Uterus (tissue), 4 donors: Measurements from ENCODE around the gene ASCL5. TPM values are rescaled to one million over a fixed set of nuclear protein-coding genes. Genes with fewer than 3 reads are reported as not detected.
"Not testable (repeated sequence)": the region's sequence is repeated elsewhere in the genome, so short reads cannot be mapped to it uniquely, and the experiment has no call there.

Source experiments
- DNase-seq, 2 donors: peaks; one replicate each; pipeline ENCODE4 v3.0.0-alpha.2; 2019 to 2020
- H3K27ac ChIP-seq, 2 donors: fragments of 200-600 bp; sonication (generic); 1 replicate in 1 of 2; 2 replicates in 1 of 2; pipeline ENCODE4 v1.5.1; 2016 to 2018
- H3K27me3 ChIP-seq, 2 donors: fragments of 200-600 bp; sonication (generic); one replicate each; pipeline ENCODE4 v1.5.1; 2018 to 2019; ENCODE audit warnings: control low read depth in 1 of 2
- H3K36me3 ChIP-seq, 2 donors: fragments of 200-600 bp; sonication (generic); one replicate each; pipeline ENCODE4 v1.5.1; 2019; ENCODE audit warnings: control low read depth in 1 of 2
- H3K4me1 ChIP-seq, 2 donors: fragments of 200-600 bp; sonication (generic); one replicate each; pipeline ENCODE4 v1.5.1; 2018 to 2019; ENCODE audit warnings: control low read depth in 1 of 2
- H3K4me3 ChIP-seq, 2 donors: fragments of 200-600 bp; sonication (generic); 1 replicate in 1 of 2; 2 replicates in 1 of 2; pipeline ENCODE4 v1.5.1; 2018 to 2019; ENCODE audit warnings: mild to moderate bottlenecking in 1 of 2
- H3K9me3 ChIP-seq, 2 donors: fragments of 200-600 bp; sonication (generic); one replicate each; pipeline ENCODE4 v1.5.1; 2019; ENCODE audit warnings: control low read depth in 1 of 2
- CTCF ChIP-seq, 4 experiments: fragments of 200-600 bp in 2 of 4; fragments of 450-650 bp in 2 of 4; sonication (generic) in 2 of 4; IDR thresholded peaks; one replicate each; pipeline ENCODE4 v1.5.1; 2016 to 2019; ENCODE audit warnings: antibody characterized with exemption in 4 of 4, mild to moderate bottlenecking in 2 of 4, moderate library complexity in 1 of 4
- POLR2A ChIP-seq, 2 donors: fragments of 450-650 bp; IDR thresholded peaks; one replicate each; pipeline ENCODE4 v1.6.1; 2016; ENCODE audit warnings: antibody characterized with exemption in 2 of 2, mild to moderate bottlenecking in 1 of 2, moderate library complexity in 1 of 2
- intact Hi-C: fragments of 100-400 bp; cut with DNase I; formaldehyde crosslinking; loops from one replicate; pipeline ENCODE4 v1.15.1; 2023; ENCODE audit warnings: low total_unique reads
- total RNA-seq, 4 donors: library from RNA; depleted of rRNA in 3 of 4; stranded (reverse); fragments of >200 nt in 3 of 4; gene quantifications; one replicate each; pipeline versions ENCODE4 v1.1.0 to v1.2.4, GENCODE V29; 2014 to 2023
- donor health status: DM: yes; HTN: yes; CAD: no.

The ASCL5 gene
- total RNA-seq, 4 donors from 2014 or later: not detected

DNA sequence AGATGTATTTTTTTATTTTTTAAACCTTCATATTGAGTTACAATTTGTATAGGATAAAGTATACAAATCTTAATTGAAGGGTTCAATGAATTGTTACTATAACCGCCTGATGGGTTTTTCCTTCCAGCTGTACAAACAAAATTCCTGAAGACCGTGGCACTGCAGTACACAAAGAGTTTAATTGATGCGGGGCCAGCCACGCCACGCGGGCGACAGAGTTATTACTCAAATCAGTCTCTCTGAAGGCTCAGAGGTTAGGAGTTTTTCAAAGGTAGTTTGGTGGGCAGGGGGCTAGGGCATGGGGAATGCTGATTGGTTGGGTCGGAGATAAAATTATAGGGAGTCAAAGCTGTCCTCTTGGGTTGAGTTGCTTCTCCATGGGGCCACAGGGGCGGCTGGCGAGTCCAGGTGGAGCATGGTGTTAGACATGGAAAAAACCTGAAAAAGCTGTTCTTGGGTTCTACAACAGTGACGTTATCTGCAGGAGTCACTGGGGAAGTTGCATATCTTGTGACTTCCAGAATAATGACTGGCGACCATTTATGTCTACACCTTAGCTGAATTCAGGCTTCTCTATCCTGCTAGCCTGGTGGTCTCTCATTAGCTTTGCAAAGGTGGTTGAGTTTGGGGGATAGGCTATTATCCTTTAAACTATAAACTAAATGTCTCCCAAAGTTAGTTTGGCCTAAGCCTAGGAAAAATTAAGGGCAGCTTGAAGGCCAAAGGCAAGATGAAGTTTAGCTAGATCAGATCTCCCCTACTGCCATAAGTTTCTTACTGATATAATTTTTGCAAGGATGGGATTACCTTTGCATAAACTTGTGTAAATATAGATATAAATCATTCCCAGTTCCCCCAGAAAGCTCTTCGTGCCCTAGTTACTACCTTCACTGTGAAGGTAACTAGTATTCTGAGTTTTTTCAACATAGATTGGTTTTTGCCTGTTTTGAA lies 40.3 kb upstream of the ASCL5 start:
- H3K4me1 ChIP-seq: no peaks in the 10 kb centered on the region
- no peak for DNase-seq
- no peaks in the 10 kb centered on the region for H3K27me3 ChIP-seq
- no peaks in the 10 kb centered on the region for H3K36me3 ChIP-seq
- TF ChIP-seq CTCF (IDR thresholded peaks at IDR 0.05) (no peak), POLR2A (IDR thresholded peaks at IDR 0.05) (no peak)
- intact Hi-C loops: no loop called here
- H3K27ac ChIP-seq: no peak overlapping the region
- H3K4me3 ChIP-seq: no peak overlapping the region
- no peaks in the 10 kb centered on the region for H3K9me3 ChIP-seq

DNA sequence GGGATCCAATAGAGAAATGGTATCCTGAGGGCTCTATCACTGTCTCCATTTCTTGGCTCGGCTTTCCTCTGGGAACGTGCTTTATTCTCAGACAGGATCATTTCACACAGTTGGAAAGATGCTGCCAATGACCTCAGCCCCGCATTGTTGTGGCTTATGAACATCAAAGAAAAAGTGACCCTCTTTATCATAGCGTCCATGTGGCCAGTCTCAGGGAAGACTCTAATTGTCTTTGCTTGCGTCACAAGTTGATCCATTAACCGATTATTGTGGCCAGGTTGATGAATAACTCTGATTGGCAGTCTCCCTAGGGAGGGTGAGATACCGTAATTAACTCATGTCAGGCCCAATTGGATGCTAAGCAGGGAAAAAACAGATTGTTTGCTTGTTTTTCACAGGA lies 37.7 kb upstream of the ASCL5 start:
- intact Hi-C loops: no loop called here
- Histone ChIP-seq H3K27ac (no peak overlapping the region), H3K9me3 (no peaks in the 10 kb centered on the region), H3K27me3 (no peaks in the 10 kb centered on the region), H3K4me3 (no peak overlapping the region), H3K36me3 (no peaks in the 10 kb centered on the region), H3K4me1 (no peaks in the 10 kb centered on the region)
- DNase-seq: no peak
- TF ChIP-seq POLR2A (IDR thresholded peaks at IDR 0.05): no peak
- TF ChIP-seq CTCF (IDR thresholded peaks at IDR 0.05): no peak

DNA sequence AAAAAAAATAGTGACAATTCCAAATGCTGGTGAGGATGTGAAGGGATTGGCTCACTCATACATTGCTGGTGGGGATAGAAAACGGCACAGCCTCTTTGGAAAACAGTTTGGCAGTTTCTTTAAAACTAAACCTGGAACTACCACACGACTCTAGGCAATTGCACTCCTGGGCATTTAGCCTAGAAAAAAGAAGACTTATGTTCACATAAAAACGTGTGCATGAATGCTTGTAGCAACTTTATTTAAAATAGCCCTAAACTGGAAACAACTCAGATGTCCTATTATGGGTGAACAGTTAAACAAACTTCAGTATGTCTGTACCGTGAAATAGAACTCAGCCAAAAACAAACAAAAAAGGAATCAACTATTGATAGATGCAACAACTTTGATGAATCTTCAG lies 36.7 kb upstream of the ASCL5 start:
- Histone ChIP-seq H3K4me1 (no peaks in the 10 kb centered on the region), H3K36me3 (no peaks in the 10 kb centered on the region), H3K9me3 (no peaks in the 10 kb centered on the region), H3K27ac (no peak overlapping the region), H3K27me3 (no peaks in the 10 kb centered on the region), H3K4me3 (no peak overlapping the region)
- intact Hi-C loops: no loop called here
- DNase-seq: no peak
- TF ChIP-seq POLR2A (IDR thresholded peaks at IDR 0.05): no peak
- TF ChIP-seq CTCF (IDR thresholded peaks at IDR 0.05): no peak

GRCh38 chr1:201163036-201163435 lies 36.1 kb upstream of the ASCL5 start:
- H3K27ac ChIP-seq, H3K4me3 ChIP-seq, H3K27me3 ChIP-seq, H3K4me1 ChIP-seq, H3K9me3 ChIP-seq, intact Hi-C loops, H3K36me3 ChIP-seq, DNase-seq: not testable (repeated sequence)

DNA sequence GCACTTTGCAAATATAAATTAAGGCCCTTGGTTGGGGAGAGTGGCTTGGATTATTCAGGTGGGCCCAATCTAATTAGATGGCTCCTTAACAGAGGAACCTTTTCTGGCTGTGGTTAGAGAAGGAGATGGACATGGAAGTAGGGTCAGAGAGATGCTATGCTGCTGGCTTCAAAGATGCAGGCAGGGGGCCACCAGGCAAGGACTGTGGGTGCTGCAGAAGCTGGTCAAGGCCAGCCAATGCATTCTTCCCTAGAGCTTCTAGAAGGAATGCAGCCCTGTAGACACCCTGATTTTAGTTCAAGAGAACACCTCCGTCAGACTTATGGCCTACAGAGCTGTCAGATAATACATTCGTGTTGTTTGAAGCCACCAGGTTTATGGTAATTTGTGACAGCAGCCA lies 31.0 kb upstream of the ASCL5 start:
- intact Hi-C loops: no loop called here
- H3K4me3 ChIP-seq: no peak overlapping the region
- no peak for DNase-seq
- H3K4me1 ChIP-seq: peaks cover 0 to 2% of the 10 kb centered on the region in 2 donors
- H3K27ac ChIP-seq: no peak overlapping the region
- no peaks in the 10 kb centered on the region for H3K27me3 ChIP-seq
- no peaks in the 10 kb centered on the region for H3K9me3 ChIP-seq
- TF ChIP-seq CTCF (IDR thresholded peaks at IDR 0.05) (no peak), POLR2A (IDR thresholded peaks at IDR 0.05) (no peak)
- no peaks in the 10 kb centered on the region for H3K36me3 ChIP-seq
